Skin epidermis (tissue), 12 donors: Measurements from ENCODE around the gene LRRC23.
"Not testable (repeated sequence)": the region's sequence is repeated elsewhere in the genome, so short reads cannot be mapped to it uniquely, and the experiment has no call there.

Experiments used
- H3K27ac ChIP-seq, 21 experiments: fragments of 200-600 bp; sonication (generic) in 11 of 21; one replicate each; pipeline ENCODE4 v1.5.0; 2020; ENCODE audit warnings: mild to moderate bottlenecking in 3 of 21, inconsistent platforms in 2 of 21, moderate library complexity in 2 of 21
- H3K4me3 ChIP-seq, 7 experiments: fragments of 200-600 bp; sonication (generic) in 2 of 7; one replicate each; pipeline ENCODE4 v1.5.0; 2020; ENCODE audit warnings: inconsistent platforms in 2 of 7, mild to moderate bottlenecking in 2 of 7, moderate library complexity in 1 of 7

The LRRC23 gene

GRCh38 chr12:6904280-6905276 lies at the start of gene LRRC23:
Gene LRRC23, plus strand, starts transcription at chr12:6904822. Its CDS starts 812 bp downstream, at chr12:6905634.
- Histone ChIP-seq H3K4me3 (peak within 1 kb of the TSS; percentile 52 to 70 (median 60)), H3K27ac (peak within 1 kb of the TSS in 20 of 21 experiments; percentile 30 to 88 (median 79))

GRCh38 chr12:6855322-6855721 lies 49.3 kb upstream of the LRRC23 start:
- Histone ChIP-seq H3K4me3 (no peak overlapping the region), H3K27ac (no peak overlapping the region)

- no peak overlapping the region for H3K27ac ChIP-seq
- H3K4me3 ChIP-seq, result no peak overlapping the region
Observed at GRCh38 chr12:6858799-6859198, 45.8 kb upstream of the LRRC23 start.

- no peak overlapping the region for H3K27ac ChIP-seq
- H3K4me3 ChIP-seq, result no peak overlapping the region
Observed at GRCh38 chr12:6860116-6860515, 44.5 kb upstream of the LRRC23 start.

GRCh38 chr12:6860942-6861341 lies 43.7 kb upstream of the LRRC23 start:
- H3K4me3 ChIP-seq, result no peak overlapping the region

GRCh38 chr12:6861391-6861790 lies 43.2 kb upstream of the LRRC23 start:
- H3K27ac ChIP-seq, result no peak overlapping the region
- H3K4me3 ChIP-seq, result no peak overlapping the region

More at GRCh38 chr12:6860942-6861341, 43.7 kb upstream of the LRRC23 start:
- H3K27ac ChIP-seq, result no peak overlapping the region

- Histone ChIP-seq H3K27ac (no peak overlapping the region), H3K4me3 (no peak overlapping the region)
Observed at GRCh38 chr12:6863033-6863432, 41.6 kb upstream of the LRRC23 start.

- Histone ChIP-seq H3K27ac (no peak overlapping the region), H3K4me3 (no peak overlapping the region)
Observed at GRCh38 chr12:6863586-6864321, 40.9 kb upstream of the LRRC23 start.

- not testable (repeated sequence) for H3K27ac ChIP-seq, H3K4me3 ChIP-seq
Observed at GRCh38 chr12:6865307-6865706, 39.3 kb upstream of the LRRC23 start.

GRCh38 chr12:6866163-6866919 lies 38.3 kb upstream of the LRRC23 start:
- peak overlapping the region in 5 of 7 experiments; percentile 88 to 98 (median 92) for H3K4me3 ChIP-seq
- peak overlapping the region in 19 of 21 experiments; percentile 89 to 100 (median 98) for H3K27ac ChIP-seq

- peak overlapping the region; percentile 88 to 100 (median 97) for H3K4me3 ChIP-seq
Observed at GRCh38 chr12:6866920-6867412, 37.7 kb upstream of the LRRC23 start.

GRCh38 chr12:6867413-6868210 lies 37.0 kb upstream of the LRRC23 start, which contains the start of gene TPI1:
Gene TPI1, plus strand, starts transcription at chr12:6867531. Its CDS starts 36 bp downstream, at chr12:6867567.
- peak within 1 kb of the TSS; percentile 88 to 100 (median 97) for H3K4me3 ChIP-seq
- H3K27ac ChIP-seq, result peak within 1 kb of the TSS; percentile 87 to 100 (median 98)

More at GRCh38 chr12:6866920-6867412, 37.7 kb upstream of the LRRC23 start:
- peak overlapping the region in 20 of 21 experiments; percentile 89 to 100 (median 98) for H3K27ac ChIP-seq

GRCh38 chr12:6868211-6869048 lies 36.2 kb upstream of the LRRC23 start:
- peak overlapping the region in 20 of 21 experiments; percentile 89 to 100 (median 98) for H3K27ac ChIP-seq
- peak overlapping the region; percentile 88 to 100 (median 97) for H3K4me3 ChIP-seq

GRCh38 chr12:6869049-6870021 lies 35.3 kb upstream of the LRRC23 start:
- Histone ChIP-seq H3K4me3 (peak overlapping the region; percentile 88 to 100 (median 97)), H3K27ac (peak overlapping the region in 9 of 21 experiments; percentile 96 to 100 (median 98))

GRCh38 chr12:6870304-6870703 lies 34.3 kb upstream of the LRRC23 start:
- H3K4me3 ChIP-seq, result not testable (repeated sequence)
- peak overlapping the region in 2 of 21 experiments; percentile 5 to 98 for H3K27ac ChIP-seq
